WERI-Rb-1 (cell line): ENCODE measurements around the gene KRT3.

Source experiments
- DNase-seq: peaks from one replicate; pipeline ENCODE4 v3.0.0-alpha.2; 2020
- H3K27ac ChIP-seq: fragments of 250-450 bp; sonication (Bioruptor Pico); 2 replicates; pipeline ENCODE4 v1.5.1; 2020; ENCODE audit warnings: mild to moderate bottlenecking, moderate library complexity
- H3K27me3 ChIP-seq: fragments of 250-450 bp; sonication (Bioruptor Pico); 2 replicates; pipeline ENCODE4 v1.5.1; 2021; ENCODE audit warnings: mild to moderate bottlenecking, low read depth, moderate library complexity; ENCODE audit not compliant: insufficient read depth, severe bottlenecking
- H3K36me3 ChIP-seq: fragments of 250-450 bp; sonication (Bioruptor Pico); 2 replicates; pipeline ENCODE4 v1.5.1; 2020; ENCODE audit warnings: mild to moderate bottlenecking, moderate library complexity
- H3K4me3 ChIP-seq: 2 replicates; pipeline ENCODE4 v1.5.1; 2011; ENCODE audit warnings: low read depth, mild to moderate bottlenecking, control low read depth, low read length
- H3K9me3 ChIP-seq: fragments of 250-450 bp; sonication (Bioruptor Pico); 2 replicates; pipeline ENCODE4 v1.5.1; 2021; ENCODE audit warnings: mild to moderate bottlenecking, moderate library complexity; ENCODE audit not compliant: severe bottlenecking
- CTCF ChIP-seq: IDR thresholded peaks from 2 replicates; pipeline ENCODE4 v1.5.1; 2011; ENCODE audit warnings: low read depth, mild to moderate bottlenecking, control low read depth, inconsistent platforms, low read length

Gene KRT3

GRCh38 chr12:52771088-52771487 is 24.8 kb downstream of the KRT3 start:
- Histone ChIP-seq H3K27me3 (peaks cover 86% of the 10 kb centered on the region), H3K36me3 (no peaks in the 10 kb centered on the region), H3K4me3 (no peak overlapping the region), H3K27ac (no peak overlapping the region), H3K9me3 (no peaks in the 10 kb centered on the region)
- no peak for DNase-seq
- TF ChIP-seq CTCF = no peak

GRCh38 chr12:52769946-52770345 is 26.0 kb downstream of the KRT3 start:
- peaks cover 87% of the 10 kb centered on the region for H3K27me3 ChIP-seq
- DNase-seq = no peak
- H3K9me3 ChIP-seq = no peaks in the 10 kb centered on the region
- H3K4me3 ChIP-seq = no peak overlapping the region
- TF ChIP-seq CTCF = no peak
- no peaks in the 10 kb centered on the region for H3K36me3 ChIP-seq
- H3K27ac ChIP-seq = no peak overlapping the region

DNA sequence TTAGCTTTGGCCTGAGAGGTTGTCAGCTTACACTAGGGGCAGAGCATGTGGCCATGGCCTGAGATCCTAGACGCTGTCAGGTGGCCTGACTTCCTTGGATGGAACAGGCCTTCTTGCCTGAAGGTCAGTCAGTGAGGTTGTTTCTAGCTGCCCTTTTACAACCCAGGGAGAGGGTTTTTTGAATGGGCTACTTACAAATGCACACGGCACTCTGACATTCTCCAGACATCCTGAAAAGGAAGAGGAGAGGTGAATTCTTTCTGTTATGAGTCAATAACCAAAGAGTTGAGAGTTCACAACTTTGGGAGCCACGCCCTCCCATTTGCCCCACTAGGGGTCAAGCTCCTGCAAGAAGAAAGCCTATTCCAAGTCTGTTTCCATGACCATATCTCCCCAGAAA is 26.6 kb downstream of the KRT3 start:
- Histone ChIP-seq H3K9me3 (no peaks in the 10 kb centered on the region), H3K4me3 (no peak overlapping the region), H3K27me3 (peaks cover 88% of the 10 kb centered on the region), H3K36me3 (no peaks in the 10 kb centered on the region), H3K27ac (no peak overlapping the region)
- no peak for DNase-seq
- no peak for TF ChIP-seq CTCF

DNA sequence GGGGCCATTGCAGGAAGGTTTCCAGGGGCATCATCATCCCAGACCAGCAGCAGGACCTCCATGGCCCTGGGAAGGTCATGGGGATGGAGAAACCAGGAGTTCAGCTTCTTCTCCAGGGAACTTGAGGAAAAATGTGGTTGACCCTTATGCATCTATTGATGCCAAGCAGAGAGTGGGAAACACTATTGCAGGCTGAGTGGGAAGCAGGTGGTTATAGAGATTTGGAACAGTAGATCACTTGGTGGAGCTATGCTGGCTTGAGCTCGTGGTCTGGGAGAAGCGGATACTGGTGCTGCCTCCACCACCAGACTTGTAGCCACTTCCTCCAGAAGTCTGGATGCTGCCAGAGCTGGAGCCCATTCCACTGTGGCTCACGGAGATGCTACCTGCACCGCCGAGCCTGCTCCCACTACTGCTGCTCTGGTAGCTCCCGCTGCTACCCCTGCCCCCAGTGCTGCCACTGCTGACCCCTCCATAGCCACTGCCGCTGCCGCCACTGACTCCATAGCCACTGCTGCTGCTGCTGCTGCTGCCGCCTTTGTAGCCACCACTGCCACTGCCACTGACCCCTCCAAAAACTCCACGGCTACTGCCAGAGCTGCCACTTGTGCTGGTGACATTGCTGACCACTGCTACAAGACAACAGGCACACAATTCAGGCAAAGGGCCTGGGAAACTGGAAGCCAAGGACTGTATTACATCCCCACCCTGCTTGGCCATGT is 27.3 kb downstream of the KRT3 start:
- H3K27me3 ChIP-seq = peaks cover 88% of the 10 kb centered on the region
- H3K9me3 ChIP-seq = no peaks in the 10 kb centered on the region
- no peak overlapping the region for H3K4me3 ChIP-seq
- TF ChIP-seq CTCF = no peak
- no peaks in the 10 kb centered on the region for H3K36me3 ChIP-seq
- no peak overlapping the region for H3K27ac ChIP-seq
- DNase-seq = no peak

DNA sequence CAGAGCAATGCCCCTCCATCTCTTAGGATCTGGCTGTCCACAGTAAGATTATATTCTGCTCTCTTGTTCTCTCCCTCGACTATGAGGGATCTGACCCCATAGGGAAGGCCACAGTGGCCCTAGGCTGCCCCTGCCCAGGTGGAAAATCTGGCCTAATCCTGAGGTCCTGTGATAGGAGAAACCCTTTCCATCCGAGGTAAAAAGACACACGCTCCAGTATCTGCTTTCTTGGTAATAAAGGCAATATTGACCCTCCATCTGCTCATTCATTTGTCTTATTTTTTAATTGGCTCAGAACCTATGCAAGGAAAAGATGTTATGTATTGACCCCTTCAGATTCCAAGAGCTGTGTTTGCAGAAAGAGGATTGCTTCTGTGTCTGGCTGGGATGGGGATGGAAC is 28.5 kb downstream of the KRT3 start:
- no peak for DNase-seq
- no peaks in the 10 kb centered on the region for H3K9me3 ChIP-seq
- H3K4me3 ChIP-seq = no peak overlapping the region
- no peak overlapping the region for H3K27ac ChIP-seq
- no peaks in the 10 kb centered on the region for H3K36me3 ChIP-seq
- peaks cover 81% of the 10 kb centered on the region for H3K27me3 ChIP-seq
- no peak for TF ChIP-seq CTCF

GRCh38 chr12:52767020-52767379 is 28.9 kb downstream of the KRT3 start:
- Histone ChIP-seq H3K36me3 (no peaks in the 10 kb centered on the region), H3K4me3 (no peak overlapping the region), H3K27me3 (peaks cover 77% of the 10 kb centered on the region), H3K27ac (no peak overlapping the region), H3K9me3 (peaks cover 2% of the 10 kb centered on the region)
- no peak for TF ChIP-seq CTCF
- no peak for DNase-seq
